Activated naive CD4-positive, alpha-beta T cell treated with Interleukin-2 at 50 U/mL for 16 hours (primary cell): Measurements from ENCODE around the gene SRRM5.
"Not testable (repeated sequence)": the region's sequence is repeated elsewhere in the genome, so short reads cannot be mapped to it uniquely, and the experiment has no call there.

ENCODE experiments used
- DNase-seq: peaks from one replicate; pipeline ENCODE4 v3.0.0-alpha.2; 2020

SRRM5 gene, protein sequence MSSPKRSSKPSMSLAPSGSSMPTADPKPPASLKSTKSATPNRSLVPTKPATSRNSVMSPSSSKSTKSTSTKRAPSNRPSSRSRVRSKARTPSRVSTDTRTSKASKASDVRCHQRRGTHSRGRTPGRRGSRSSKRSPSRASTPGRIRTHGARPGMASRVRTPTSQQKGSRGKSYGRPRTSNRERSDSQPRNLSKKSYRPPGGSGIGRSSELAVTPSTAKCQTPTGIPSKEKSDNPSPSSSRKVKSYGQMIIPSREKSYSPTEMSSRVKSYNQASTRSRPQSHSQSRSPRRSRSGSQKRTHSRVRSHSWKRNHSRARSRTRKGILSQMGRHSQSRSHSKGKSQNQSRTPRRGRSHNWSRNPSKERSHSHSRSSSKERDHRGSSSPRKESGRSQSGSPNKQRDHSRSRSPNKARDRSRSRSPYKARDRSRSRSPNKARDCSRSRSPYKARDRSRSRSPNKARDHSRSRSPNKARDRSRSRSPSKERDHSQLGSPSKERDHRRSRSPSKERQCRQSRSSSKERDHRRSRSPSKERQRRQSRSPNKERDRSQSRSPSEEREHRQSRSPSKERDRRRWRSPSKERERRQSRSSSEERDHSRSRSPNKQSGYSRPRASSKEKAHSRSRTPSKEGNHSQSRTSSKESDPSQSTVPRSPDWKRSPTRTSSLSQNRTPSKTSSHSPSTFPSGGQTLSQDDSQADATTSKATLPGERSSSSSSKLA

DNA sequence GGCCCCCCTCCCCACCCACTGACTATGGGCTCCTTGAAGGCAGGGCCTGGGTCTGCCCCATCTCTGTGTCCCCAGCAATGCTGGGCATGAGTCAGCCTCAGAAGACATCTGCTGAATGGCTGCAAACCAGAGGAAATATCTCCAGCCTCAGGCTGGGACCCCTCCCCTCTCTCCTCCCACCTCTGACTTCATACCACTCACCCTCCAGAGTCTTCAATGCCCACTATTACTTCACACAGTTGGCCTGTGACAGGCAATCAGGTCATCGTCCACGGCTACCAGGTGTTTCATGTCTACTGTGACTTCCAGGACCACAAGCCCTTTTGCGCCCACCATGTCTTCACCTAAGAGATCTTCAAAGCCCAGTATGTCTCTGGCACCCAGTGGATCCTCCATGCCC lies at the start of gene SRRM5:
SRRM5 (plus strand) TSS at position 301 of the 400 bp plus-strand sequence; CDS start at position 335, 34 bp downstream.
- DNase-seq = no peak

DNA sequence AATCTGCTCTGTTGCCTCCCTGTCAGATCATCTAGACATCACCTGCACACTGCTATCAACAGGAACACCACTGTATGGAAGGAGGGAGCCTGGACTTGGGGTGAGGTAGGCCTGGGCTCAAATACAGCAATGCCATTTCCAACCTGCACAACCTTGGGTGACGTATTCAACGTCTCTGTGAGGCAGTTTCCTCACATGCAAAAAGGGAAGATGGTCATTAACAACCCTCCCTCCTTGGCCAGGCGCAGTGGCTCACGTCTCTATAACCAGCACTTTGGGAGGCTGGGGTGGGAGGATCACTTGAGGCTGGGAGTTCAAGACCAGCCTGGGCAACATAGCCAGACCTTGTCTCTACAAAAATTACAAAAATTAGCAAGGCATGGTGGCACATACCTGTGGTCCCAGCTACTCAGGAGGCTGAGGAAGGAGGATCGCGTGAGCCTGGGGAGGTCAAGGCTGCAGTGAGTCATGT lies 49.6 kb upstream of the SRRM5 start:
- no peak for DNase-seq

DNA sequence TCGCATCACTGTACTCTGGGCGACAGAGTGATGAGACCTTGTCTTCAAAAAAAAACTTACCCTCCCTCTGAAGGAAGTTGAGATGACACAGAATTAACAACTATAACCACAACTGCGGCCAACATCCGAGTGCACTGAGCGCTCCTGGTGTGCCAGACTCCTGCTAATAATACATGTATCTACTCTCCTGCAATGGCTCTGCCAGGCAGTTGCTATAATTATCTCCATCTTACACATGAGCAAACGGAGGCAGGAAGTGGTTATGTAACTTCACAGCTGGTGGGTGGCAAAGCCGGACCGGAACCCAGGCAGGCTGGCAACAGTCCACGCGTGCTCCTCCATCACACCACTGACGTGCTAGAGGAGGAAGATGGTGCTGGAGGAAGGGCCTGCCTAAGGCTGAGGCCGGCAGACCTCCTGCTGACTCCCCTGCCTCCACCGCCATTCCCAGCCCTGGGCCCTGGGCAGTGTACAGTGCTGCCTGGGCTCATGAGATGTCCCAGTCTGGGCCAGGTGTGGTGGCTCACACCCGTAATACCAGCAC lies 49.1 kb upstream of the SRRM5 start:
- peak; percentile 70 for DNase-seq

DNA sequence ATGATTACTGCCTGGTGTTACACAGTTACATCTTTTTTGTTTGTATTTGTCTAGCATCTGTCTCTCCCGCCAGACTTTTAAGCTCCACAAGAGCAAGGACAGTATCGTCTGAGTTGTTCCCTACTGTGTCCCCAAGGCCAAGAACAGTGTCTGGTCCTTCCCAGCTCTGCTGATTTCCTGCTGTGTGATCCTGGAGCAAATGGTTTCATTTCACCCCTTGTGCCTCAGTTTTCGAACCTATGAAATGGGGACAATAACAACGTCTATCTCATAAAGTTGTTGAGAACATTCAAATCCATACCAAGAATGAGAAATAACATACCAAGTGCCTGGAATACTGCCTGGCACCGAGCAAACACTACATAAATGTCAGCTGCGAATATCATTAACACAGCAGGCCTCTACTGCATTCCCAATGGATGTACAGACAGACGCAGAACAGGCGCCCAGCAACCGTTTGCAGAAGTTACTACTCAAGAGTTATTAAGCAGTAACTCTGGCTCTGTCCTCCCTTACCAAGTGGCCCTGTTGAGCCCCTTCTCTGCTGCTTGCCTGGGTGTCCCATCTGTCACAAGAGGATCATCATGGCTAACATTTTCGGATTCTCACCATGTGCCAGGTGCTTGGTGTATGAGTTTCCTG lies 48.0 kb upstream of the SRRM5 start:
- no peak for DNase-seq

DNA sequence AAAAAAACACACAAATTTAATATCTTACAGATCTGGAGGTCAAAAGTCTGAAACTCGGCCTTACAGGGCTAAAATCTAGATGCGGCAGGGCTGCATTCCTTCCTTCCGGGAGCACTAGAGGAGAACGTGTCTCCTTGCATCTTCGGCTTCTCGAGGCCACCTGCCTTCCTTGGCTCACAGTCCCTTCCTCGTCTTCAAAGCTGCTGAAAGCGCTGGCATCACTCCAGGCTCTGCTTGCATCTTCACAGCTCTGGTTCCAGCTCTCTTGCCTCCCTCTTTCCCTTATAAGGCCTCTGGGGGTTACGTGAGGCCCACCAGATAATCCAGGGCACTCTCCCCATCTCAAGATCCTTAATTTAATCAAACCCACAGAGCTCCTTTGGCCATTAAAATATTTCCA lies 47.1 kb upstream of the SRRM5 start:
- no peak for DNase-seq

DNA sequence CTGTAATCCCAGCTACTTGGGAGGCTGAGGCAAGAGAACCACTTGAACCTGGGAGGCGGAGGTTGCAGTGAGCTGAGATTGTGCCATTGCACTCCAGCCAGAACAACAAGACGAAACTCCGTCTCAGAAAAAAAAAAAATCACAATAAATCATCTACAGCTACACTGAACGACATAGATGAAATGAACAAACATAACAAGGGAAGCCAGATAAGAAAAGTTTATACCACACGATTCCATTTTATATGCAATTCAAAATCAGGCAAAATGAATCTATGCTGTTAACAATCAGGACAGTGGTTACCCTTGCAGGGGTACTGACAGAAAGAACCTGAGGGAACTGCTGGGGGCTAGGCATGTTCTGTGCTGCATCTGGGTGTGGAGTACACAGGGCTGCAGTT lies 42.2 kb upstream of the SRRM5 start:
- DNase-seq = no peak

DNA sequence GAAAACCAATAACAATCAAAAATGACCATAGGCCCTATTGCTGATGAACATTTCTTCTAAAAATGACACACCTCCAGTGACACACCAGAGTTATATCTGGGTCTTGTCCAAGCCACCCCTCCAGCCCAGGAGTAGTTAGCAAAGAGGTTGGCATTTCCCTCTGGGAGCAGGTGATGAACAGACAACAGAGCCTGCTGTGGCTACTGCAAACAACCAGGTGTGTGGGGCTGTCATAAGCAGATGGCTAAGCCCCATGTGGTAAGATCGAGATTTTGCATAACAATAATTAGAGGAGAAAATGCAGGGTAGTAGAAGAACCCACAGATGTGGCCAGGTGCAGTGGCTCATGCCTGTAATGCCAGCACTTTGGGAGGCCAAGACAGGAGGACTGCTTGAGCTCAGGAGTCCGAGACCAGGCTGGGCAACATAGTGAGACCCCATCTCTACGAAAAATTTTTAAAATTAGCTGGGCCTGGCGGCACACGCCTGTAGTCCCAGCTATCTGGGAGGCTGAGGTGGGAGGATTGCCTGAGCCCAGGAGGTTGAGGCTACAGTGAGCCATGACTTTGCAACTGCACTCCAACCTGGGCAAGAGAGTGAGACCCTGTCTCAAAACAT lies 41.6 kb upstream of the SRRM5 start:
- DNase-seq = no peak

DNA sequence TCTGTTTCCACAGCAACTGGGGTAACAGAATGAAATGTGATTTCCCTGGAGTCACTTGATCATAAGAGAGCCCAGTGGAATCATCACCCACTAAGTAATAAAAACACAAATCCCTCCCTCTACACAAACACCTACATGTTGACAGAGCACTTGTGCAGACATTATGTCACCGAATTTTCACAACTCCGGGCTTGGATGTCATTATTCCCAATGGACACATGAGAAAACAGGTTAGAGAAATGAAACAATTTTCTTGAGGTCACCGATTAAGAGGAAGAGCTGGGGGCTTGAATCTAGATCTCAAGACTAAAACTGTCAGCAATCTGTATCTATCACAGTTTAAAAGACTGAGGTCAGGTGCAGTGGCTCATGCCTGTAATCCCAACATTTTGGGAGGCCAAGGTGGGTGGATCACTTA lies 39.7 kb upstream of the SRRM5 start:
- DNase-seq = no peak

DNA sequence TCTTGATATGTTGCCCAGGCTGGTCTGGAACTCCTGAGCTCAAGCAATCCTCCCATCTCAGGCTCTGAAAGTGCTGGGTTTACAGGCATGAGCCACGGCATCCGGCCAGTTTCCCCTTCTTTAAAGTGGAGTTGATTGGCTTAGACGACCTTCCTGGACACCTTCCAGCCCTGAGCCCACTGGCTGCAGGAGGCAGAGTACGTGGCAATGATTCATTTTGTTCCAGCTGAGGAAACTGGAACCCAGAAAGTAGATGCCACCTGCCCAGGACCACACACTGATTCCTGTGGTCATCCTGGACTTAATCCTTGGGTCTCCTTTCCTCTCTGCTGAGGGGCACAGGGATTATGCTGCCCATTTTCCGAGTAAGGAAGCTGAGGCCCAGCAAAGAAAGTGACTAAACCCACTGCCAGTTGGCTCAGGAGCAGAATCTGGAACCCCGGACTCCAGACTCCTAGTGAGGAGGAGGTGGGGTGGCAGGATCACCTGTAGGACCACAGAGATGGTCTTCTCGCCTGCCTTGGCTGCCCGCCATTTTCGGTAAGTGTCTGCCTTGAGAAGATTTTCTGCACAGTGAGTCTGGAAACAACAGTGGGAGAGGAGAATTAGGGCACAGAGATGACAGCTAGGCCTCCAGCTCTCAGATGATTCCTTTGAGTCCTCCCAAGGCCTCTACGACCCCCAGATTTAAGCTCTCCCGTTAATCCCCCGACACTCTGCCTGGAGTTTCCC lies 37.3 kb upstream of the SRRM5 start:
- no peak for DNase-seq

DNA sequence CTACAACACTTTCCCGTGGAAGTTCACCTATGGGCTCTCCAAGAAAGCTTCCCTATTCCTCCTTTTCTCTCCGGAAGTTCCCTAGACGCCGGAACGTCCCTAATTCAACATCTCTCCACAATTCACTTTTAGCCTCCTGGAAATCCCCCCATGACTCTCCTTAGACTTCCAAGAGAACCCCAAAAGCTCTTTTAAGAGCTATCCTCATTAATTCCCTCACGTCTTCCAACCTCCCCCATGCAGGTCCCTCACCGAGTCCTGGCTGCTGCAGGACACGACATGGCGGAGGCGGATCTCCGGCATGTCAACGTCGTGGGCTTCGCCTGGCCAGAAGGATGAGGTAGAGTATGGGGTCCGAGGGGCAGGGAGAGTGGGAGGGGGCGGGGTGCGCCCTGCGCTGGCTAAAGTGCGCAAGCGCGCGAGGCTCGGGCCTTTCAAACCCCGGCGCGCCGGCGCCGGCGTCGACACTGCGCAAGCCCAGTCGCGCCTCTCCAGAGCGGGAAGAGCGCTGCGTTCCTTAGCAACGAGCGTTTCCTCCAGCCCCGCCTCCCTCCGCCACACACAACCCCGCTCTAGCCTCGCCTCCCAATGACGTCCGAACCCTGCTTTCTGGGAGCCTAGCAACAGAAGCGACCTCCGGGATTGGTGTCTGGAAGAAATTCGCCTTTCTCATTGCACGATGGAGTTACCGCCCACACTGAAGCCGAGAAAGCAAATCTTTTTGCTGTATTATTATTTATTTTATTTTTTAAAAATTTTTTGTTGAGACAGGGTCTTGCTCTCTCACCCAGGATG lies 36.5 kb upstream of the SRRM5 start, which contains the start of the genes PINLYP and XRCC1:
PINLYP (plus strand) TSS at position 646 of the 795 bp plus-strand sequence. CDS start 1,391 bp downstream, outside the sequence.
XRCC1 (minus strand) TSS at position 372 of the 795 bp plus-strand sequence; CDS start at position 303, 69 bp downstream.
- peak; percentile 95 for DNase-seq

DNA sequence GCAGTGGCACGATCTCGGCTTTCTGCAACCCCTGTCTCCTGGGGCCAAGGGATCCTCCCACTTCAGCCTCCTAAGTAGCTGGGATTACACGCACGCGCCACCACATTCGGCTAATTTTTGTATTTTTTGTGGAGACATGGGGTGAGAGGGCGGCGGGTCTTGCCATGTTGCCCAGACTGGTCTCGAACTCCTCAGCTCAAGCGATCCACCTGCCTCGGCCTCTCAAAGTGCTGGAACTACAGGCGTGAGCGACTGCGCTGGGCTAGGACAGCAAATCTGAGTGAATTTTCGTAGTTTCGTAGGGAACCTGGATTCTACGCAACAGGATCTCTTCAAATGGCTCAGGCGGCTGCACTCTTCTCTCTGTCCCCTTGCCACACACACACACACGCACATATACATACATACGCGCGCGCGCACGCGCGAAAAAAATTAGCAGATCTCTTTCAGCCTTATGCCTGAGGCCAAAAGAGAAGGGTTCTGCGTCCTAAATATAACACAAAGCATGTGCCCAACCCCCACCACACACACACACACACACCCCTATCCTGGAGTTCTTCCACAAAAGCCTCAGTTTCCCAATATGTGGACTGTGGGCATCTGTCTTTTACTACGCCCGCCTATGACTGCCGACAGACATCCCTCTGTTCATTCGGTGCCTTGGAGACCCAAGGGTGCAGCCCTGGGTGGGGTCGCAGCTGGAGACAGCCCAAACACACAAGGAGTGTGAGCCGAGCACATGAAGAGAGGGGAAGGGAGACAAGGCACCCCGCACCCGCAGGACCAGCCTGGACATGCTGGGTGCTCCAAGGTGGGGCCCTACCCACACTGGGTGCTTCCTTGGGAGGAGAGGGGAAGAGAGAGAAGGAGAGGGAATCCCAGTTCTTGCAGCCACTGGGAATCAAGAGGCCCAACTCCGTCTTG lies 35.7 kb upstream of the SRRM5 start:
- DNase-seq = no peak

DNA sequence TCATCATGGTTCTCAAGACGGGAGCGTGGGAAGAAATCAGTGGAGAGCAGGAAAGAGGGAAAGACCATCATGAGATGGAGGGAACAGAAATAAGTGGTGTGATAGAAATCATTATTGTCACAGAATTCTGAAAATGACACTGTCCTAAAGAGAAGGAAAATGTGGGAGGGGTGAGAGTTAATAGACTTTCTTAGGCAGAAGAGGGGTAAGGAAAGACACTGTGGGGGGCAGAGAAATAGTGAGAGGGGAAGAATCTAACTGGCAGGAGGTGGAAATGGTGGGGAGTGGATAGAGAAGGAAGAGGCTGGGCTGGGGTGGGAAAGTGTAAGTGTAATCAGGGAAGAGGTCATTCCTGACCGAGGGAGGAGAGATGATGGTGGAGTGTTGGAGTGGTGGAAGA lies 33.1 kb upstream of the SRRM5 start:
- DNase-seq = no peak

DNA sequence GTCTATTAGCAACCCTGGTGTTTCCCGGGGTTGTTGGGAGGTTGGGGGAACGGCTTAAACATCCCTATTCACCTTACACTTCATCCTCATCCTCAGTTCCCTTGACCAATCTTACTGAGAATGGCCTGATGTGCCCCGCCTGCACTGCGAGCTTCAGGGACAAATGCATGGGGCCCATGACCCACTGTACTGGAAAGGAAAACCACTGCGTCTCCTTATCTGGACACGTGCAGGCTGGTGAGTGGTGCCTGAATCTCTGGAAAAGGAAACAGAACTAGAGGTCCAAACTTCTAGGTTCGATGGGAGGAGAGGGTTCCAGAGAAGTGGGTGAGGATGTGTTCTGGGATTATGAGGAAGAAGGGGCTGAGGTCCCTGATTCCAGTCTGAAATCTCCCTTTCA lies 30.4 kb upstream of the SRRM5 start:
- DNase-seq = no peak

DNA sequence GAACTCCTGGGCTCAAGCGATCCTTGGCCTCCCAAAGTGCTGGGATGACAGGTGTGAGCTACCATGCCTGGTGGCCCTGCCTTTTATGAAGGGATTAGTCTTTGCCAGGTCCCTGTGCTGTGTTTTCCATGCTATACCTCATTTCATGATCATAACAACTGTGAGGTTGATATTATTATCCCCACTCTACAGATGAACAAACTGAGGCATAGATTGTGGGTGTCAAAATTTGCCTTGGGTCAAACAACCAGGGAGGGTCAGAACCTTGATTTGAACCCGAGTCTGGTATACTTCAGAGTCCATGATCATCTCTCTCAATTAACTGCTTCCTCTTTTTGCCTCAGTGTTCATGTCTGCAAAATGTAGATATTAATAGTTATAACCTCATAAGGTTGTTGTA lies 29.4 kb upstream of the SRRM5 start:
- no peak for DNase-seq

DNA sequence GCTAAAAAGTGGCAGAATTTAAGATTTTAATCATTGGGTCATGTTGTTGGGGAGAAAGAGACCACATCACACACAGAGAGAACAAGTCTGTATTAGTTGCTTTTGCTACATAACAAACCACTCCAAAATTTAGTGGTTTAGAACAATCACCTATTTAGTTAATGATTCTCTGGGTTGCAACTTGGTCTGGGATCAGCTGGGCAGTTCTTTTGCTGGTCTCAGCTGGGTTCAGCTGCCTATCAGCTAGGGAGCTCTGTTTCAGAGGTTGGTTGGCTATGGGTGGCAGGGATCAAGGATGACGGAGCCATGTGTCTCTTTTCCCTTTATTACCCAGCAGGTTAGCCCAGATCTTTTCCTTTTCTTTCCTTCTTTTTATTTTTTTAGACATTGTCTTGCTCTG lies 27.4 kb upstream of the SRRM5 start:
- no peak for DNase-seq

DNA sequence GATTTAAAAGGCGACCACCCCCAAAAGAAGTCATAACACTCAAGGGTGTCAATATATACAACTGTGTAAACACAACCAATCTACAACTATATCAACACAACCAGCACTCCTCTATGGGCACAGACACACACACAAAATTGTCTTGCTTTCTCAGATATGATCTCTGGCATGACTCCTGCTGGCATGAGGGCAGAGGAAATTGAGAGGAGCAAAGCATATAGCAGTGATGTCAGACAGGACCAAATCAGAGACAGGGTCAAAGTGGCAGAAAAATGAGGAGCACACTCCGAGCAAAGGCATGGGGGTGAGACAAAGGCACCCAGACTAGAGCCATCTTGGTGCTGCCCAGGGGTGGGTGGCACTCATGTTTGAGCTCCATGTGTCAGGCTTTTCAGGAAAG lies 25.5 kb upstream of the SRRM5 start:
- DNase-seq = no peak

DNA sequence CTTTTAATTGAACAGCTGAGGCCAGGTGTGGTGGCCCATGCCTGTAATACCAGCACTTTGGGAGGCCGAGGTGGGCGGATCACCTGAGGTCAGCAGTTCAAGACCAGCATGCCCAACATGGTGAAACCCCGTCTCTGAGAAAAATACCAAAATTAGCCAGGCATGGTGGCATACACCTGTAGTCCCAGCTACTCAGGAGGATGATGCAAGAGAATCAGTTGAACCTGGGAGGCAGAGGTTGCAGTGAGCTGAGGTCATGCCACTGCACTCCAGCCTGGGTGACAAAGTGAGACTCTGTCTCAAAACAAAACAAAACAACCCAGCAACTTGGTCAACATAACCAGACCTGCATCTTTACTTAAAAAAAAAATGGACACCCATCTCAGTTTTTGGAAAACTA lies 24.9 kb upstream of the SRRM5 start:
- DNase-seq = not testable (repeated sequence)

DNA sequence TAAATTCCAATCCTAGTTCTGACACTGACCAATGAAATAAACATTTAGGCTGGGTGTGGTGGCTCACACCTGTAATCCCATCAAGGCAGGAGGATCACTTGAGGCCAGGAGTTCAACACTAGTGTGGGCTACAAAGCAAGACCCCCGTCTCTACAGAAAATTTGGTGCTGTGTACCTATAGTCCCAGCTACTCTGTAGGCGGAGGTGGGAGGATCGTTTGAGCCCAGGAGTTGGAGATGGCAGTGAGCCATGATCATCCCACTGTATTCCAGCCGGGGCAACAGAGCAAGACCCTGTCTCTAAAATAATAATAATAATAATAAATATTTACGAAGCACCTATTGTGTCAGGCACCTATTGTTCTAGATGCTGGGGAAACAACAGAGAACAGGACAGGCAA lies 22.6 kb upstream of the SRRM5 start:
- DNase-seq = no peak

DNA sequence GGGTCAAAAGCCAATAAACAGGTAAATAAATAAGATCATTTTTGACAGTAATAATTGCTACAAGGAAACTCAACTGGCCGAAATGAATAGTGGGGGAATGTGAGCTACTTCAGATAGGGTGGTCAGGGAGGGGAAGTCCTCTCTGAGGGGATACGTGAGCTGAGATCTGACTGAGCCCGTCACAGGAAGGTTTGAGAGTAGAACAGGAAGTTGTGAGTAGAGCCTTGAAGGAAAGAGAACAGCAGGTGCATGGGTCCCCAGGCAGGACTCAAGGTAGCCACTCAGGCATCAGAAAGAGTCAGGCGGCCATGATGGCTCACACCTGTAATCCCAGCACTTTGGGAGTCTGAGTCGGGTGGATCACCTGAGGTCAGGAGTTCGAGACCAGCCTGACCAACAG lies 22.2 kb upstream of the SRRM5 start:
- no peak for DNase-seq
